H9 (cell line): ENCODE results near the gene SRRM2. TPM values are rescaled to one million over a fixed set of nuclear protein-coding genes. Genes with fewer than 3 reads are reported as not detected.

Experiments
- DNase-seq: peaks from one replicate; pipeline ENCODE4 v3.0.0-alpha.2; 2017
- H2AFZ ChIP-seq: one replicate; pipeline ENCODE4 v1.6.1; 2013; ENCODE audit warnings: mild to moderate bottlenecking, low read length, control low read depth, moderate library complexity
- H2AK5ac ChIP-seq: 2 replicates; pipeline ENCODE4 v1.6.1; 2013; ENCODE audit warnings: low read length, control low read depth, mixed read lengths; ENCODE audit not compliant: insufficient read length
- H2BK120ac ChIP-seq: one replicate; pipeline ENCODE4 v1.6.1; 2013; ENCODE audit warnings: low read depth, mild to moderate bottlenecking, low read length, control low read depth, inconsistent platforms; ENCODE audit not compliant: poor library complexity, severe bottlenecking
- H2BK12ac ChIP-seq: 2 replicates; pipeline ENCODE4 v1.6.1; 2013; ENCODE audit warnings: low read length, control low read depth, mixed read lengths, low read depth; ENCODE audit not compliant: insufficient read length
- H2BK15ac ChIP-seq: 2 replicates; pipeline ENCODE4 v1.6.1; 2013; ENCODE audit warnings: low read depth, low read length, control low read depth
- H2BK20ac ChIP-seq: one replicate; pipeline ENCODE4 v1.6.1; 2013; ENCODE audit warnings: low read depth, mild to moderate bottlenecking, low read length, control low read depth, inconsistent platforms; ENCODE audit not compliant: poor library complexity, severe bottlenecking
- H2BK5ac ChIP-seq: 2 replicates; pipeline ENCODE4 v1.6.1; 2013; ENCODE audit warnings: low read length, control low read depth, mixed read lengths; ENCODE audit not compliant: insufficient read length
- H3K14ac ChIP-seq: 2 replicates; pipeline ENCODE4 v1.6.1; 2013; ENCODE audit warnings: low read length, control low read depth; ENCODE audit not compliant: insufficient read depth
- H3K18ac ChIP-seq: 2 replicates; pipeline ENCODE4 v1.6.1; 2013; ENCODE audit warnings: low read depth, mild to moderate bottlenecking, mixed read lengths, low read length, control low read depth; ENCODE audit not compliant: insufficient read length
- H3K23ac ChIP-seq: 2 replicates; pipeline ENCODE4 v1.6.1; 2013; ENCODE audit warnings: low read length, control low read depth, mixed read lengths, low read depth; ENCODE audit not compliant: insufficient read length
- H3K23me2 ChIP-seq: 2 replicates; pipeline ENCODE4 v1.6.1; 2013; ENCODE audit warnings: low read depth, mild to moderate bottlenecking, mixed read lengths, low read length, control low read depth; ENCODE audit not compliant: insufficient read length, poor library complexity, severe bottlenecking
- H3K27ac ChIP-seq: 2 replicates; pipeline ENCODE4 v1.5.1; 2013; ENCODE audit warnings: low read length, control low read depth, mixed read lengths, low read depth; ENCODE audit not compliant: insufficient read length
- H3K27me3 ChIP-seq: 2 replicates; pipeline ENCODE4 v1.6.1; 2013; ENCODE audit warnings: low read length, control low read depth, inconsistent platforms; ENCODE audit not compliant: insufficient read depth
- H3K4ac ChIP-seq: 2 replicates; pipeline ENCODE4 v1.6.1; 2013; ENCODE audit warnings: low read depth, mild to moderate bottlenecking, control low read depth, inconsistent platforms, low read length, moderate library complexity
- H3K4me1 ChIP-seq: 2 replicates; pipeline ENCODE4 v1.6.1; 2013; ENCODE audit warnings: low read length, control low read depth, inconsistent platforms; ENCODE audit not compliant: insufficient read depth
- H3K4me2 ChIP-seq: 2 replicates; pipeline ENCODE4 v1.6.1; 2013; ENCODE audit warnings: low read length, control low read depth, mixed read lengths; ENCODE audit not compliant: insufficient read length, insufficient read depth
- H3K56ac ChIP-seq: 2 replicates; pipeline ENCODE4 v1.6.1; 2013; ENCODE audit warnings: low read depth, mild to moderate bottlenecking, mixed read lengths, low read length, control low read depth; ENCODE audit not compliant: insufficient read length
- H3K79me1 ChIP-seq: 2 replicates; pipeline ENCODE4 v1.6.1; 2013; ENCODE audit warnings: low read depth, mild to moderate bottlenecking, moderate library complexity, low read length, control low read depth, inconsistent platforms; ENCODE audit not compliant: insufficient read depth, poor library complexity, severe bottlenecking
- H3K79me2 ChIP-seq: 2 replicates; pipeline ENCODE4 v1.6.1; 2013; ENCODE audit warnings: low read length, control low read depth, inconsistent platforms; ENCODE audit not compliant: insufficient read depth
- H3K9ac ChIP-seq: 2 replicates; pipeline ENCODE4 v1.6.1; 2013; ENCODE audit warnings: low read length, control low read depth, mixed read lengths; ENCODE audit not compliant: insufficient read length; ENCODE audit errors: extremely low read depth
- H3K9me3 ChIP-seq: one replicate; pipeline ENCODE4 v1.6.1; 2013; ENCODE audit warnings: low read depth, low read length, inconsistent platforms; ENCODE audit not compliant: control insufficient read depth
- H3T11ph ChIP-seq: one replicate; pipeline ENCODE4 v1.6.1; 2013; ENCODE audit warnings: mild to moderate bottlenecking, low read length, control low read depth, inconsistent platforms
- H4K20me1 ChIP-seq: one replicate; pipeline ENCODE4 v1.6.1; 2013; ENCODE audit not compliant: control insufficient read depth, insufficient read length, insufficient read depth
- H4K5ac ChIP-seq: 2 replicates; pipeline ENCODE4 v1.6.1; 2013; ENCODE audit warnings: low read depth, mild to moderate bottlenecking, mixed read lengths, low read length, control low read depth; ENCODE audit not compliant: insufficient read length
- H4K8ac ChIP-seq: replicated peaks from 2 replicates; pipeline ENCODE4 v1.6.1; 2013; ENCODE audit warnings: low read length, control low read depth, mixed read lengths, low read depth; ENCODE audit not compliant: insufficient read length
- H4K91ac ChIP-seq: 2 replicates; pipeline ENCODE4 v1.6.1; 2013; ENCODE audit warnings: low read depth, mild to moderate bottlenecking, moderate library complexity, mixed read lengths, low read length, control low read depth; ENCODE audit not compliant: insufficient read length
- H3K27ac Mint-ChIP-seq, 3 experiments: 2 replicates in 2 of 3; 3 replicates in 1 of 3; pipeline ENCODE4 v1.8.0; 2020 to 2021; ENCODE audit warnings: mixed read lengths in 3 of 3, mild to moderate bottlenecking in 1 of 3, moderate library complexity in 1 of 3
- H3K27me3 Mint-ChIP-seq: 2 replicates; pipeline ENCODE4 v1.8.0; 2021; ENCODE audit warnings: low read depth, mild to moderate bottlenecking, moderate library complexity, mixed read lengths
- H3K36me3 Mint-ChIP-seq, 3 experiments: 2 replicates in 2 of 3; 3 replicates in 1 of 3; pipeline ENCODE4 v1.8.0; 2020 to 2021; ENCODE audit warnings: low read depth in 3 of 3, mixed read lengths in 3 of 3; ENCODE audit not compliant: insufficient read depth in 1 of 3
- H3K4me1 Mint-ChIP-seq, 2 experiments: 2 replicates each; pipeline ENCODE4 v1.8.0; 2020; ENCODE audit warnings: mixed read lengths in 2 of 2
- H3K4me3 Mint-ChIP-seq, 2 experiments: 2 replicates in 1 of 2; 3 replicates in 1 of 2; pipeline ENCODE4 v1.8.0; 2020 to 2021; ENCODE audit warnings: mild to moderate bottlenecking in 2 of 2, mixed read lengths in 2 of 2, moderate library complexity in 1 of 2
- H3K9me3 Mint-ChIP-seq, 2 experiments: 2 replicates in 1 of 2; 3 replicates in 1 of 2; pipeline ENCODE4 v1.8.0; 2020; ENCODE audit warnings: mild to moderate bottlenecking in 2 of 2, mixed read lengths in 2 of 2, moderate library complexity in 1 of 2
- WGBS: extraction: QIAGEN DNeasy Blood & Tissue Kit; methylation state at CpG from one replicate; pipeline ENCODE4 v1.1.7; 2013; ENCODE audit warnings: missing lambda C conversion rate, low lambda C conversion rate, mixed read lengths; ENCODE audit not compliant: insufficient read length; ENCODE audit errors: extremely low coverage; 5-methylcytosine and 5-hydroxymethylcytosine counted together
- total RNA-seq: library from RNA; stranded (reverse); gene quantifications from 2 replicates; pipeline ENCODE4 v1.2.1, GENCODE V29; 2021
- TF ChIP-seq, protein P1 (sequence below): fragments of 200-600 bp; sonication (generic); conservative IDR thresholded peaks from 3 replicates; pipeline ENCODE4 v1.8.0; 2021; ENCODE audit warnings: antibody characterized with exemption, mild to moderate bottlenecking

SRRM2 gene
- total RNA-seq, 1 experiment from 2014 or later, result 694 TPM

DNA sequence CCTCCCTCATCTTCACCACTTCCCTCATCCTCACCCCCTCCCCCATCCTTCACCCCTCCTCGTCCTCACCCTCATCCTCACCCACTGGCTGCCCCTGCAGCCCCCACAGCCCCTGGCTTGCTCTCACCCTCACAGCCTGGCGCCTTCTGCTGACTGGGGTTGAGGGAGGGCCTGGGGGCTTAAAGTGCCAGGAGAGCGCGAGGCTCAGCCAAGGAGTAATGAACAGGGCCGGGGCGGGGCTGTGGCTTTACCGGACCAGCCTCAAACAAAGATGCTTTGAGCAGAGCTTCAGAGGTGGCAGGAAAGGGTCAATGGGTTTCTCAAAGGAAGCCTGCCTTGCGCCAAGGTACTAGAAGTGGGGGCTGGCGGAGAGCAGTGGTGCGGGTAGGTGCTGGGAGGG is 35.0 kb downstream of the SRRM2 start, which contains the start of gene PRSS33:
TSS of gene PRSS33 (minus strand) at position 155 of the 400 bp plus-strand sequence. CDS start 1,013 bp downstream, outside the sequence.
- no peak within 1 kb of the TSS; a peak in 2 of 7 replicates for H3K27ac Mint-ChIP-seq
- H3K56ac ChIP-seq, result no peak within 1 kb of the TSS
- H3K4me1 Mint-ChIP-seq, result peaks cover 2 to 17% of the 10 kb centered on the region in 2 experiments; a peak in 2 of 4 replicates
- H3T11ph ChIP-seq, result no peak within 1 kb of the TSS
- H2BK120ac ChIP-seq, result no peak within 1 kb of the TSS
- TF ChIP-seq, protein P1, sequence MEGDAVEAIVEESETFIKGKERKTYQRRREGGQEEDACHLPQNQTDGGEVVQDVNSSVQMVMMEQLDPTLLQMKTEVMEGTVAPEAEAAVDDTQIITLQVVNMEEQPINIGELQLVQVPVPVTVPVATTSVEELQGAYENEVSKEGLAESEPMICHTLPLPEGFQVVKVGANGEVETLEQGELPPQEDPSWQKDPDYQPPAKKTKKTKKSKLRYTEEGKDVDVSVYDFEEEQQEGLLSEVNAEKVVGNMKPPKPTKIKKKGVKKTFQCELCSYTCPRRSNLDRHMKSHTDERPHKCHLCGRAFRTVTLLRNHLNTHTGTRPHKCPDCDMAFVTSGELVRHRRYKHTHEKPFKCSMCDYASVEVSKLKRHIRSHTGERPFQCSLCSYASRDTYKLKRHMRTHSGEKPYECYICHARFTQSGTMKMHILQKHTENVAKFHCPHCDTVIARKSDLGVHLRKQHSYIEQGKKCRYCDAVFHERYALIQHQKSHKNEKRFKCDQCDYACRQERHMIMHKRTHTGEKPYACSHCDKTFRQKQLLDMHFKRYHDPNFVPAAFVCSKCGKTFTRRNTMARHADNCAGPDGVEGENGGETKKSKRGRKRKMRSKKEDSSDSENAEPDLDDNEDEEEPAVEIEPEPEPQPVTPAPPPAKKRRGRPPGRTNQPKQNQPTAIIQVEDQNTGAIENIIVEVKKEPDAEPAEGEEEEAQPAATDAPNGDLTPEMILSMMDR, result no peak
- no peaks in the 10 kb centered on the region; the same call in 1 of the 2 replicates for H3K79me2 ChIP-seq
- H3K9me3 ChIP-seq, result no peaks in the 10 kb centered on the region
- no peak within 1 kb of the TSS for H3K23ac ChIP-seq
- no peak within 1 kb of the TSS for H3K4ac ChIP-seq
- no peaks in the 10 kb centered on the region for H3K4me1 ChIP-seq
- H2BK5ac ChIP-seq, result no peak within 1 kb of the TSS
- H3K27me3 Mint-ChIP-seq, result peaks cover 32% of the 10 kb centered on the region
- no peak within 1 kb of the TSS for H2AK5ac ChIP-seq
- no peaks in the 10 kb centered on the region for H3K79me1 ChIP-seq
- no peak within 1 kb of the TSS for H3K4me3 Mint-ChIP-seq
- no peak within 1 kb of the TSS for H3K14ac ChIP-seq
- H3K9me3 Mint-ChIP-seq, result no peaks in the 10 kb centered on the region
- H3K9ac ChIP-seq, result no peak within 1 kb of the TSS
- DNase-seq, result peak; percentile 23
- no peak within 1 kb of the TSS for H3K27ac ChIP-seq
- H4K20me1 ChIP-seq, result no peaks in the 10 kb centered on the region
- H3K4me2 ChIP-seq, result no peak within 1 kb of the TSS
- no peak within 1 kb of the TSS for H4K5ac ChIP-seq
- no peak within 1 kb of the TSS for H4K91ac ChIP-seq
- no peak within 1 kb of the TSS for H4K8ac ChIP-seq
- H3K23me2 ChIP-seq, result no peaks in the 10 kb centered on the region
- H3K27me3 ChIP-seq, result no peaks in the 10 kb centered on the region
- H2AFZ ChIP-seq, result no peak within 1 kb of the TSS
- WGBS, result no CpG with 5 or more reads among the region's 10 CpGs
- H3K18ac ChIP-seq, result no peak within 1 kb of the TSS
- H2BK15ac ChIP-seq, result no peak within 1 kb of the TSS
- H3K36me3 Mint-ChIP-seq, result no peaks in the 10 kb centered on the region
- no peak within 1 kb of the TSS for H2BK20ac ChIP-seq
- H2BK12ac ChIP-seq, result no peak within 1 kb of the TSS
